Endodermal cell (in vitro differentiated cells): ENCODE measurements around the gene RASGEF1C. TPM values are rescaled to one million over a fixed set of nuclear protein-coding genes. Genes with fewer than 3 reads are reported as not detected.
A peak's percentile ranks its signal among the peaks of the same experiment; 100 is the strongest.

Experiments used
- DNase-seq: peaks from one replicate; pipeline ENCODE4 v3.0.0-alpha.2; 2017
- H3K27ac ChIP-seq: 2 replicates; pipeline ENCODE4 v1.5.1; 2013; ENCODE audit warnings: mild to moderate bottlenecking, low read depth, low read length, moderate library complexity
- H3K27me3 ChIP-seq: 2 replicates; pipeline ENCODE4 v1.6.1; 2013; ENCODE audit warnings: mild to moderate bottlenecking, low read length, moderate library complexity; ENCODE audit not compliant: insufficient read depth, control insufficient read depth, poor library complexity, severe bottlenecking
- H3K36me3 ChIP-seq: 2 replicates; pipeline ENCODE4 v1.7.0; 2013; ENCODE audit warnings: mild to moderate bottlenecking, low read length, moderate library complexity; ENCODE audit not compliant: control insufficient read depth, insufficient read depth
- H3K4me1 ChIP-seq: one replicate; pipeline ENCODE4 v1.7.0; 2013; ENCODE audit warnings: low read length; ENCODE audit not compliant: control insufficient read depth, insufficient read depth
- H3K4me3 ChIP-seq: 2 replicates; pipeline ENCODE4 v1.5.1; 2013; ENCODE audit warnings: mild to moderate bottlenecking, low read length, moderate library complexity
- H3K9ac ChIP-seq: 2 replicates; pipeline ENCODE4 v1.6.1; 2013; ENCODE audit warnings: mild to moderate bottlenecking, low read length, moderate library complexity; ENCODE audit not compliant: poor library complexity, severe bottlenecking; ENCODE audit errors: extremely low read depth
- H3K9me3 ChIP-seq: 2 replicates; pipeline ENCODE4 v1.6.1; 2013; ENCODE audit warnings: mild to moderate bottlenecking, low read length, moderate library complexity; ENCODE audit not compliant: control insufficient read depth
- H3K27ac Mint-ChIP-seq: 2 replicates; pipeline ENCODE4 v1.8.0; 2020; ENCODE audit warnings: mixed read lengths
- H3K27me3 Mint-ChIP-seq: 2 replicates; pipeline ENCODE4 v1.8.0; 2021; ENCODE audit warnings: mild to moderate bottlenecking, mixed read lengths; ENCODE audit not compliant: insufficient read depth
- H3K36me3 Mint-ChIP-seq: 2 replicates; pipeline ENCODE4 v1.8.0; 2020; ENCODE audit warnings: low read depth, mixed read lengths
- H3K4me1 Mint-ChIP-seq: 2 replicates; pipeline ENCODE4 v1.8.0; 2020; ENCODE audit warnings: mixed read lengths
- H3K4me3 Mint-ChIP-seq: 2 replicates; pipeline ENCODE4 v1.8.0; 2020; ENCODE audit warnings: mild to moderate bottlenecking, moderate library complexity, mixed read lengths
- H3K9me3 Mint-ChIP-seq: 2 replicates; pipeline ENCODE4 v1.8.0; 2020; ENCODE audit warnings: mild to moderate bottlenecking, mixed read lengths
- CTCF ChIP-seq: fragments of 200-600 bp; sonication (generic); conservative IDR thresholded peaks from 2 replicates; pipeline ENCODE4 v1.5.0; 2021; ENCODE audit warnings: antibody characterized with exemption, mild to moderate bottlenecking
- WGBS, 2 experiments: methylation state at CpG; one replicate each; pipeline versions ENCODE4 v1.1.5 to v1.1.7; 2013; ENCODE audit warnings: missing lambda C conversion rate in 2 of 2, mixed read lengths in 1 of 2; ENCODE audit not compliant: insufficient coverage in 1 of 2, insufficient read length in 1 of 2; 5-methylcytosine and 5-hydroxymethylcytosine counted together
- total RNA-seq, 2 donors: library from RNA; stranded (reverse); fragmentation: NEBNext Ultra II Directional in 1 of 2; extraction: Animal tissue kit (Norgen Biotek cat#: 25700) in 1 of 2; gene quantifications; 2 replicates in 1 of 2; 3 replicates in 1 of 2; pipeline ENCODE4 v1.2.1, GENCODE V29; 2021

RASGEF1C gene
- total RNA-seq, 2 donors from 2014 or later, result 0.62 to 0.75 TPM

- TF ChIP-seq CTCF, result no peak
- Histone ChIP-seq H3K9ac (no peak overlapping the region), H3K4me1 (no peaks in the 10 kb centered on the region), H3K27me3 (no peaks in the 10 kb centered on the region), H3K36me3 (no peaks in the 10 kb centered on the region), H3K9me3 (no peaks in the 10 kb centered on the region), H3K4me3 (no peak overlapping the region), H3K27ac (no peak overlapping the region)
- DNase-seq, result no peak
- H3K27me3 Mint-ChIP-seq, result no peaks in the 10 kb centered on the region
- peaks cover under 1% of the 10 kb centered on the region for H3K9me3 Mint-ChIP-seq
- H3K4me3 Mint-ChIP-seq, result no peak overlapping the region
- WGBS, 2 experiments, result 91 to 94% methylated on average over 6 to 14 of the region's 14 CpGs
- no peaks in the 10 kb centered on the region for H3K36me3 Mint-ChIP-seq
- H3K4me1 Mint-ChIP-seq, result no peaks in the 10 kb centered on the region
- no peak overlapping the region for H3K27ac Mint-ChIP-seq
Observed at GRCh38 chr5:180197016-180197702, 11.9 kb downstream of the RASGEF1C start.

- H3K4me1 Mint-ChIP-seq, result no peaks in the 10 kb centered on the region
Observed at GRCh38 chr5:180194410-180195345, 14.3 kb downstream of the RASGEF1C start.

More at GRCh38 chr5:180194410-180195345, 14.3 kb downstream of the RASGEF1C start:
- TF ChIP-seq CTCF, result no peak
- Histone ChIP-seq H3K9ac (no peak overlapping the region), H3K27me3 (no peaks in the 10 kb centered on the region), H3K4me1 (no peaks in the 10 kb centered on the region), H3K36me3 (no peaks in the 10 kb centered on the region), H3K9me3 (no peaks in the 10 kb centered on the region), H3K27ac (no peak overlapping the region), H3K4me3 (no peak overlapping the region)
- Mint-ChIP-seq H3K9me3 (peaks cover 6% of the 10 kb centered on the region), H3K27ac (no peak overlapping the region), H3K36me3 (no peaks in the 10 kb centered on the region), H3K27me3 (no peaks in the 10 kb centered on the region), H3K4me3 (no peak overlapping the region)
- DNase-seq, result peak; percentile 35
- 92 to 95% methylated on average over 23 to 34 of the region's 34 CpGs for WGBS, 2 experiments
